Thoracic aorta (tissue), 2 donors: ENCODE results near the gene AOPEP. TPM values are rescaled to one million over a fixed set of nuclear protein-coding genes. Genes with fewer than 3 reads are reported as not detected.

ENCODE experiments used
- ATAC-seq: fragments of 150-250 bp; one replicate; pipeline ENCODE4 v1.8.0; 2017; ENCODE audit warnings: low read depth; ENCODE audit not compliant: insufficient number of reproducible peaks, low FRiP score
- DNase-seq: peaks from one replicate; pipeline ENCODE4 v3.0.0-alpha.2; 2020; ENCODE audit warnings: low spot score
- H3K27ac ChIP-seq, 2 donors: fragments of 200-600 bp; sonication (generic); 1 replicate in 1 of 2; 2 replicates in 1 of 2; pipeline ENCODE4 v1.5.1; 2016; ENCODE audit warnings: mild to moderate bottlenecking in 2 of 2, moderate library complexity in 2 of 2
- H3K27me3 ChIP-seq: fragments of 200-600 bp; sonication (generic); replicated peaks from 2 replicates; pipeline ENCODE4 v1.6.0; 2016; ENCODE audit warnings: mild to moderate bottlenecking; ENCODE audit not compliant: insufficient read depth
- H3K36me3 ChIP-seq: fragments of 200-600 bp; sonication (generic); one replicate; pipeline ENCODE4 v1.5.1; 2016
- H3K4me1 ChIP-seq, 2 donors: fragments of 200-600 bp; sonication (generic); 1 replicate in 1 of 2; 2 replicates in 1 of 2; pipeline versions ENCODE4 v1.5.1 to v1.6.0; 2016; ENCODE audit warnings: low read depth in 2 of 2, mild to moderate bottlenecking in 1 of 2; ENCODE audit not compliant: control insufficient read depth in 1 of 2
- H3K4me3 ChIP-seq: fragments of 200-600 bp; sonication (generic); 2 replicates; pipeline ENCODE4 v1.5.1; 2016; ENCODE audit warnings: mild to moderate bottlenecking
- H3K9me3 ChIP-seq: fragments of 200-600 bp; sonication (generic); 2 replicates; pipeline ENCODE4 v1.5.1; 2016
- total RNA-seq, 2 donors: library from RNA; depleted of rRNA; stranded (reverse); fragments of >200 nt; gene quantifications; one replicate each; pipeline versions ENCODE4 v1.1.0 to v1.2.3, GENCODE V29; 2016
- TF ChIP-seq, protein P1 (sequence below): fragments of 200-600 bp; sonication (generic); IDR thresholded peaks from one replicate; pipeline ENCODE4 v1.5.1; 2019; ENCODE audit warnings: antibody characterized with exemption

AOPEP gene
- total RNA-seq, 2 donors from 2014 or later, result 494 to 668 TPM

DNA sequence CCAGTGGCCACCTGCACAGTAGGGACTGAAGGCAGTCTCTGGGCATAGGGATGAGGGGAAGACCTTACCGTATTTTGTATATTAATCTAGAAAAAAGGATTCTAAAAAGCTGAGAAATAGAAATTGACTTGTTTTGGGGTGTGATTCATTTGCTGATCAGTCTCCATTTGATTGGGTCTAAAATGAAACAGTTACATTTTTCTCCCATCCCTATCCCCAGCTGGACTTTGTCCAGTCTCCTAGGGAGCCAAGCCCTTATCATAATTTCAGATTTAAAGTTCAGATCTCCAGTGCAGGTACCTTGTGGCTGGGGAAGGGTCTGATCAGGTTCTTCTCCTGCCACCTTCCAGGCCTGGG, 350.2 kb downstream of the AOPEP start:
- H3K4me1 ChIP-seq, result peaks cover 73 to 100% of the 10 kb centered on the region in 2 donors
- no peaks in the 10 kb centered on the region for H3K9me3 ChIP-seq
- ATAC-seq, result no peak
- peak overlapping the region; percentile 87 to 89 for H3K27ac ChIP-seq
- TF ChIP-seq, protein P1, sequence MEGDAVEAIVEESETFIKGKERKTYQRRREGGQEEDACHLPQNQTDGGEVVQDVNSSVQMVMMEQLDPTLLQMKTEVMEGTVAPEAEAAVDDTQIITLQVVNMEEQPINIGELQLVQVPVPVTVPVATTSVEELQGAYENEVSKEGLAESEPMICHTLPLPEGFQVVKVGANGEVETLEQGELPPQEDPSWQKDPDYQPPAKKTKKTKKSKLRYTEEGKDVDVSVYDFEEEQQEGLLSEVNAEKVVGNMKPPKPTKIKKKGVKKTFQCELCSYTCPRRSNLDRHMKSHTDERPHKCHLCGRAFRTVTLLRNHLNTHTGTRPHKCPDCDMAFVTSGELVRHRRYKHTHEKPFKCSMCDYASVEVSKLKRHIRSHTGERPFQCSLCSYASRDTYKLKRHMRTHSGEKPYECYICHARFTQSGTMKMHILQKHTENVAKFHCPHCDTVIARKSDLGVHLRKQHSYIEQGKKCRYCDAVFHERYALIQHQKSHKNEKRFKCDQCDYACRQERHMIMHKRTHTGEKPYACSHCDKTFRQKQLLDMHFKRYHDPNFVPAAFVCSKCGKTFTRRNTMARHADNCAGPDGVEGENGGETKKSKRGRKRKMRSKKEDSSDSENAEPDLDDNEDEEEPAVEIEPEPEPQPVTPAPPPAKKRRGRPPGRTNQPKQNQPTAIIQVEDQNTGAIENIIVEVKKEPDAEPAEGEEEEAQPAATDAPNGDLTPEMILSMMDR, result no peak
- DNase-seq, result no peak
- no peaks in the 10 kb centered on the region for H3K27me3 ChIP-seq
- H3K4me3 ChIP-seq, result peak overlapping the region; percentile 35
- peaks cover 13% of the 10 kb centered on the region for H3K36me3 ChIP-seq

DNA sequence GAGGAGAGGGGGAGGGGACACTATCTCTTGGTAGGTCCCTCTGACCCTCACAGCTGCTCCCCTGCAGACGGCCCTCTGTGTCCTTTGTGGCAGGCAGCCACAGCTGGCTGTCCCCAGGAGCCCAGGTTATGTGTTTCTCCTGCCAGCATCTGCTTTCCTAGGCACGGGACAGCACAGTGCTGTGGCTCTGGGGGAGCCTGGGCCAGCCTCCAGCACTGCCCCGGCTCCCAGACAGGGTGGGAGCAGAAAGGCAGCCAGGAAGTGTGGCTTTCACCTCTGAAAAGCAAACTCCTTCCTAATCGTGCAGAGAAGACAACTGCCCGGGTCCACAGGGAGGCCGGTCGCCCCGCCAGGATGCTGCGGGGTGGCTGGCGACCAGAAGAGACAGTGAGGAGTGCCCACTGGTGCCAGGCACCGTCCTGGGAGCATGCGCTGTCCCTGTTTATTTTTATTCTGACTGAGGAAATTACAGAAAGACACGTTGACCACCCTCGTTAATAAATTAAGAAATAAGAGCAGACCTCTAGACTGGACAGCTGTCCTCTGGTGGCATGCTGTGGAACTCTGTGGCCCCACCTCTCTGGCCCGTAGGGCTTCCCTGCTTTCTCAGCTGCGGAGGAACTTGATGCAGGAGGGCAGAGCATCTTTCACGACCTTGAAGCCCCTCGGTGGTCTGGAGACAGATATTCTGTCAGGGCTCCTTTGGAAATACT, 350.7 kb downstream of the AOPEP start:
- Histone ChIP-seq H3K27ac (peak overlapping the region; percentile 87 to 89), H3K9me3 (no peaks in the 10 kb centered on the region), H3K36me3 (peaks cover 18% of the 10 kb centered on the region), H3K4me3 (peak overlapping the region; percentile 35), H3K4me1 (peaks cover 67 to 100% of the 10 kb centered on the region in 2 donors), H3K27me3 (no peaks in the 10 kb centered on the region)
- TF ChIP-seq, protein P1, result peak; percentile 12
- ATAC-seq, result peak; percentile 26
- no peak for DNase-seq

DNA sequence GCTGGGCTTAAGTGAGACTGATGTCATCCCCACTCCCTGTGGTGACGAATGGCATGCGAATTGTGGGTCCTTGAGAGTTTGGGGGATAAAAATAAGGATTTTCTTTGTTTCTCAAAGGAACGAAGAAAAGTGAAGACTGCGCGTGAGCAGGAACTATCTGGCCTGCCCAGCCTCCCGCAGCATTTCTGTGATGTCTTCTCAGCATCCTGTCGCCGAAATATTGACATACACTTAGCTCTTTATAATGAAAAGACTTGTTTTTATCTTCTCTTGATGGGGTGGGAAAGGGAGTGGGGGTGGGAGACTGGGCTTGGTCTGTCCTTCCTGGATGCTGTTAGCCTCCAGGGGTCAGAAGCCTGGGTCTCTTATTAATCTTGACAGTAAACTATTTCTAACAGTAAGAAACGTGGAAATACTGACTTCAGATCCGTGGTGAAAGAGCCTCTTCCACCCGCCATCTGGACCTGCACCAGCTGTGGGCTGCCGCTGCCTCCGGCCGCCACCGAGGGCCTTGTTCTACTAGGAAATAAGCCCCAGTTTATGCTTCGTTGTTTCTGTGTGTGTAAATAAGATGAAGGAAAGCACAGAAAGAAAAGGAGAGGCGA, 351.4 kb downstream of the AOPEP start:
- TF ChIP-seq, protein P1, result no peak
- H3K9me3 ChIP-seq, result no peaks in the 10 kb centered on the region
- peaks cover 23% of the 10 kb centered on the region for H3K36me3 ChIP-seq
- H3K27me3 ChIP-seq, result no peaks in the 10 kb centered on the region
- ATAC-seq (no peak), DNase-seq (no peak)
- H3K4me3 ChIP-seq, result peak overlapping the region; percentile 35
- H3K27ac ChIP-seq, result peak overlapping the region; percentile 87 to 89
- peaks cover 65 to 100% of the 10 kb centered on the region in 2 donors for H3K4me1 ChIP-seq

DNA sequence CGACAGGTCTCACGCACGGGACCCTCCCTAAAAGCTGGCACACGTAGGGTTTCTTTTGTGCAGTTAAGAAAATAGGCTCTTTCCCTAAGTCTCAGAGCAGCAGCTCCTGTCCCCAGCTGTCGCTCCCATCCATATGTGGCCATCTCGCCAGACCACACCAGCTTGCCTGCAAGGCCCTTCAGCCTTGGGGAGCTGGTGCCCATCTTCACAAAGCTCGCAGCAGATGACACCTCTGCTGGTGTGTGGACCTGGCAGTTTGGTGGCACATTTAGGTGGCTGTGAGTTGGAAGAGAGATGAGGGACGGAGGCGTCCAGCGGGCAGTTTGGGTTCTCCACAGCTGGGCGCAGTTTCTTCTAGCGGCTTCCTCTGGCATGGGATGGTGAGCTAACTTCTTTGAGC, 352.0 kb downstream of the AOPEP start:
- Histone ChIP-seq H3K4me3 (peak overlapping the region; percentile 35), H3K4me1 (peaks cover 63 to 100% of the 10 kb centered on the region in 2 donors)

DNA sequence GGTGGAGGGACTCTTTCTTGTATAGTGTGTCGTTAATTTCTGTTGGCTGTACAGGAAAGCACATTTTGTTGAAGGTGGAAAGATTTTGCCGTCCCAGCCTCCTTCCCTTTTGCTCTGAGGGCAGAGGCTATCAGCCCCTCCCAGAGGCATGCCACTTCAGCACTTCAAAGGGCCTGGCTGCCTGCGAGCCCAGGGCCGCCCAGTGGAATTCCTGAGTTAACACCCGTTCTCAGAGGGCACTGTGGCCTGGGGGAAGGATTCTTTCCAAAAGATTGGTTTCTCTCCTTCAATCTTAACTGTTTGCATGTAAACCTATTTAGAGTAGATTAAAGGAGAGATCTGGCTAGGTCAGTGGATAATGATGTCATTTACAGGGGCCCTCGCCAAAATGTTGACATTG, 352.4 kb downstream of the AOPEP start:
- ATAC-seq (no peak), DNase-seq (no peak)
- peak overlapping the region; percentile 35 for H3K4me3 ChIP-seq
- H3K4me1 ChIP-seq, result peaks cover 60 to 100% of the 10 kb centered on the region in 2 donors
- peak overlapping the region; percentile 87 to 89 for H3K27ac ChIP-seq
- peaks cover 27% of the 10 kb centered on the region for H3K36me3 ChIP-seq
- H3K27me3 ChIP-seq, result no peaks in the 10 kb centered on the region
- no peaks in the 10 kb centered on the region for H3K9me3 ChIP-seq
- TF ChIP-seq, protein P1, result peak; percentile 19

More for the DNA sequence above, 352.0 kb downstream of the AOPEP start:
- ATAC-seq (no peak), DNase-seq (no peak)
- Histone ChIP-seq H3K36me3 (peaks cover 27% of the 10 kb centered on the region), H3K27me3 (no peaks in the 10 kb centered on the region), H3K9me3 (no peaks in the 10 kb centered on the region), H3K27ac (peak overlapping the region; percentile 87 to 89)
- TF ChIP-seq, protein P1, result no peak
